LNCAP (cell line): ENCODE results near the gene AGPS.

ENCODE experiments used
- CTCF ChIP-seq: fragments of 450-650 bp; IDR thresholded peaks from 2 replicates; pipeline ENCODE4 v1.5.1; 2017; ENCODE audit warnings: mild to moderate bottlenecking

Gene AGPS

DNA sequence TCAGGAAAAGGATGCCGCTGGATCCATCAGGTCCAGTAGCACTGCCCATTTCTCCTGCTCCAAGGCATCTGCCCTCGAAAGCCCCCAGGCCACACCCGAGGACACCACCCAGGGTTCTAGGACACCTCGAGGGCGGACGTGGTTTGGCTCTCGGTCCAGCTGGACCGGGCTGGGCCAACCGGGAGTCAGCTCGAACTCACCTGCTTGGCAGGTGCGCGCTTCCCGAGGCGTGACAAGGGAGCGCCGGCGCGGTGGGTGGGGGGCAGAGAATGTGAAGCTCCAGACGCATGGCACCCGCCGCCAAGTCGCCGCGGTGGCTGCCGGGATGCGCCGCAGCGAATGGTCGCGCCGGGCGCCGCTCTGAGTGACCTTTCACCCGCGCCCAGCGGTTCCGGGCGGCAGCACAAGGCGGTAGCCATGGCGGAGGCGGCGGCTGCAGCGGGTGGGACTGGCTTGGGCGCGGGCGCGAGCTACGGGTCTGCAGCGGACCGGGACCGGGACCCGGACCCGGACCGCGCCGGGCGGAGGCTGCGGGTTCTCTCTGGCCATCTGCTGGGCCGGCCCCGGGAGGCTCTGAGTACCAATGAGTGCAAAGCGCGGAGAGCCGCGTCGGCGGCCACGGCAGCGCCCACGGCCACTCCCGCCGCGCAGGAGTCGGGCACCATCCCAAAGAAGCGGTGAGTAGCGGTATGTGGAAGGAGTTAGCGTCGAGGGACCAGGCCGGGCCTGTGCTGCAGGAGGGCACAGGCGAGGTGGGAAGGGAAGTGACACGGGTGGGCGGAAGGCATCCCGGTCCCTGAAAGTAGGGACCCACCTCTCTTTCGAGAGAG is at the start of gene AGPS:
Gene AGPS, plus strand, starts transcription at position 401 of the 830 bp plus-strand sequence. Its CDS starts 17 bp downstream, at position 418.
- no peak for TF ChIP-seq CTCF

DNA sequence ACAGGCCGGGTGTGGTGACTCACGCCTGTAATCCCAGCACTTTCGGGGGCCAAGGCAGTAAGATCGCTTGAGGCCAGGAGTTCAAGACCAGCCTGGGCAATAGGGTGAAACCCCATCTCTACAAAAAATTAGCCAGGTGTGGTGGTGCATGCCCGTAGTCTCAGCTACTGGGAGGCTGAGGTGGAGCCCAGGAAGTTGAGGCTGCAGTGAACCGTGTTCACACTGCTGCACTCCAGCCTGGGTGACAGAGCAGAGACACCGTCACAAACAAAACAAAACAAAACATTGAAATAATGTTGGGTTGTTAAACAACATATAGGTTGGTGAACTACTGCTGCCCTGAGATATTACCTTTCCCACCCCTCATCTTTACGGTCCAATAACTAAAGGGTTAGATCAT is 48.8 kb upstream of the AGPS start:
- TF ChIP-seq CTCF, result no peak

DNA sequence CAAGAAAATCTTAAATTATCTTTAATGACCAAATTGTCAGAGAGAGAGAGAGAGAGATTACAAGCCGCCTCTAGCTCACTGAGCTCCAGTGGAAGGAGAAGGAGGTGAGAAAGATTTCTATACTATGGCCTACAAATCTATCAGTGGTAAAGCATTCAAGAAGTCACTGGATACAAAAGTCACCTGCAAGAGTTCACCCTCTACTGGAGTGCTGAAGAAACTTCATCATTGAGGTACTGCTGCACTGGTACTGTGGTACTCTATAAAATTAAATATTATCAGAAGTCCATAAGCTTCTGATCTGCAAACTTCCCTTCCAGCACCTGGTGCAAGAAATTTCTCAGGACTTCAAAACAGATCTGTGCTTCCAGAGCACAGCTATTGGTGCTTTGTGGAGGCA is 48.3 kb upstream of the AGPS start:
- no peak for TF ChIP-seq CTCF

DNA sequence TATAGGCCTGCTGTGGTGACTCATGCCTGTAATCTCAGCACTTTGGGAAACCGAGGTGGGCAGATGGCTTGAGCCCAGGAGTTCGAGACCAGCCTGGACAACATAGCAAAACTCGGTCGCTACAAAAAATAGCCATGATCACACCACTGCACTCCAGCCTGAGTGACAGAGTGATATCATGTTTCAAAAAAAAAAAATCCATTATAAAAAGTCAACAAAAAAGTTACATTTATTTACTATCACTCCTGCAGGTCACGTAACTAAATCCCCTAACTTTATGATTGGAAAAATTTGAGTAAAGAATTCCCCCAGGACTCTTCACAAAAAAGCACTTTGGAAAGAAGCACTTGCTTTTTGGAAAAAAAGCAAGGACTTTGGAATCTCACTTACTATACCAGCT is 46.4 kb upstream of the AGPS start:
- no peak for TF ChIP-seq CTCF

- no peak for TF ChIP-seq CTCF
These were observed 45.0 kb upstream of the AGPS start for GRCh38 chr2:177347570-177347969.

DNA sequence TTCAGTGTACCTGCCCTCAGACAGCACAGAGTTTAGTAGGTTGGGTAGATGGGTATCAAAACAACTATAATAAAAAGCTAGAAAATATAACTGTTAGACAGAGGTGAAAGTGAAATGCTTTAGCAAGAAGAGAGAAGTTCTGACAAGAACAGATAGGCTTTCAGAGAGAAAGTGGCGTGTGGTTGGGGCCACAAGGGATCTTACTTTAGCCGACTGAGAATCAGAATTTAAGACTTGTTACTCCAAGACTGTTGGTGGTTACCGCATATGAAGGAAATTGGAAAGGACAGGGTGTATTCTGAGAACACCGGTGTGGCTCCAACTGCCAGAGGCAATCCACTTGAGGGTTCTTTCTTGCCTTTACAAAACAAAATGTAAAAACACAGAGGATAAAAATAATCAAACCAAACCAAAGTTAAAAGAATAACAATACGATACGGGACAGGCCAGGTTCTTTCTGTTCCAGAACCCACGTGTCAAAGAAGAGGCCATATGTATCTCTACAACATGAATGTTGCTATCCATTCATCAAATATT is 44.4 kb upstream of the AGPS start:
- TF ChIP-seq CTCF, result no peak

DNA sequence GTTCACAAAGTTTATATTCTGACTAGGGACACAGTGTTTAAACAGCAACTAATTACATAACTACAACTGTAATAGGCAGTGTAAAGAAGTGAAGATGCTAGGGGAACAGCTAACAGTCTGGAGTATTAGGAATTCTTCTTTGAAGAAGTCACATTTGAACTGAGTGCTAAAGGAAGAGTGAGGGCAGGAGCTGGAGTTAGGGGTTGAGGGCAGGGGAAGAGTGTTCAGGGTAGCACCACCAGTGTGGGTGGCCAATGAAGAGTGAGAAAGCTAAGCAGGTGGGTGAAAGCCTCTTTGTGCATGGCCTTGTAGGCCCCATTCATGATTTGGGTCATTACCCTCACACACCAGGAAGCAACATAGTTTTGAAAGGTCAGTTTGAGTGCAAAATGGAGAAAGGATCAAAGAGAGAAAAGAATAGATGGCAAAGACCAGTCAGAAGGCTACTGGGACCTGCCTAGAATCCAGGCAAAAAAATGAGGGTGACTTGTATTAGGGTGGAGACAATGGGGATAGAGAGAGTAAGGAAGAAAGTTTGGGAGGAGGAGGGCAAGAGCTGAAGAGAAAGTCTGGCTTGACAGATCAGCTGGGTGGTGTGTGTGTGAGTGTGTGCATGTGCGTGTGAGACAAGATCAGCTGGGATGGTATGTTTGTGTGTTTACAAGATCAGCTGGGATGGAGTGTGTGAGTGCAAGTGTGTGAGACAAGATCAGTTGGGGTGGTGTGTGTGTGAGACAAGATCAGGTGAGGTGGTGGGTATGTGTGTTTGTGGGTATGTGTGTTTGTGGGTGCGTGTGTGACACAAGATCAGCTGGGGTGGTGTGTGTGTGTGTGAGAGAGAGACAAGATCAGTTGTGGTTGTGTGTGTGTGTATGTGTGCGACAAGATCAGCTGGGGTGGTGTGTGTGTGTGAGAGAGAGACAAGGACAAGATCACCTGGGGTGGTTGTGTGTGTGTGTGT is 43.6 kb upstream of the AGPS start:
- no peak for TF ChIP-seq CTCF
